Activated naive CD8-positive, alpha-beta T cell treated with anti-CD3 and anti-CD28 coated beads, Interleukin-2, amount 50 U/mL, for 16 hours (primary cell): ENCODE data around the gene STYXL2.

Experiments used
- DNase-seq: peaks from one replicate; pipeline ENCODE4 v3.0.0-alpha.2; 2020; ENCODE audit warnings: low read depth, low spot score

The STYXL2 gene

DNA sequence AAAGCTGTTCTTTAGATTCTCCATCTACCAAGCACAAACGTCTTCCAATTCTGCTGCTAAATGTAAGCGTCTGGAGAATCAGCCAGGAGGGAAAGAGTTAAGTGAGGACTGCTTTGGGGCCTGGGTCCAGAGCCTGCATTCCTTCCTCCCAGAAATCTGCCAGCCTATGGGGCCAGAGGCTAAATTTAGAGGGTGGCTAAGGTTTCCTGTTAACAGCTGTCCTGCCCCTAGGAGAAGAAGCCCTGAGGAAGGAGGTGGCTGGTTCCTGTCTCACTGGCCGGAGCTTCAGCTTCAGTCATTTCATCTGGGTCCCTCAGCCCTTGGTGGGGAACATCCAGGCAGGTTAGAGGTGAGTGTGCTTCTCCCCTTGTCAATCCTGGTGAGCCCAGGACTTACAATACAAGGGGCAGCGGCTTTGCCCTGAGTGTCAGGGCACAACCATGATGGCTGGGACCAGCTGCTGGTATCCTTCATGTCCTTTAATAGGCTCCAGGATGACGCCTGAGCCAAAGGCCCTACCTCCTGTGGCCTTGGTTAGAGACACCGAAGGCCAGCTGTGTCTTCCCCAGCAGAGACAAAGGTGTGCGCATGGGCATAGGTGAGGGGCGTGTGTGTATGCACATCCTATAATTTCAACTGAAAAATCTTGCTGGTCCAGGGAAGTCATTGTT, at the start of gene STYXL2:
STYXL2 (plus strand) TSS at position 230 of the 671 bp plus-strand sequence. CDS start 775 bp downstream, outside the sequence.
- no peak for DNase-seq

DNA sequence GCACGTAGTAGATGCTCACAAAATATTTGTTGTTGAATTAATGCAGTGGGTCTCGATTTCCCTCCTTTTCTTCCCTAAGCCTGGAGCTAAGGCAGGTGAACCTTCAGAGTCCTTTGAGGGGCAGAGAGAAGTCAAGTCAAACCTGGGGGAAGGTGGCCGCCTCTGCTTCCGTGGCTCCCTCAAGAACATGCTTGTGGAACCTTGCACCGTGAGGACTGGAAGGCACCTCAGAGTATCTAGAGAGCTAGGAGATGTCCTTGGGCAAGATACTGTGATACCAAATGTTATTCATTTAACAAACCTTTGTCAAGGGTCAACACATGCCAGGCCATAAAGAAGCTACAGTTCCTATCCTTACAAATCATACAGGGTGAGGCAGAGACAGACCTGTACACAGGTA, 42.0 kb upstream of the STYXL2 start:
- DNase-seq: no peak

DNA sequence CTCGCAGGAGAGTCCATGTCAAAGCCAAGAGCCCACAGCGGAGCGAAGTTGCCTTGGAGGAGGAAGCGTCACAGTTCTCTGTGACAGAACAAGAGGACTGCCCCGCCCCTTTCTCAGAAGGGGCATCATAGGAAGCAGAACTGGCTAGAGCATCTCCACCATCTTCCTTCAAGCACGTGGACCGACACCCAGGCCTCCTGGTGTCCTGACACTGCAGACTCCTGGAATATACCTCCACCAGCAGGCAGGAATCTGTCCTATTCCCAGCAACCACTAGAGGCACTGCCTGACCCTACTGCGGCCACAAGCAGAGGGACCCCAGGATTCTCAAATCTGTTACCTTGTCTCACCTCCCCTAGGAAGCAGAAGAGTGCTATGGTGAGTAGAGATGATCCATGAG, 41.5 kb upstream of the STYXL2 start:
- no peak for DNase-seq

DNA sequence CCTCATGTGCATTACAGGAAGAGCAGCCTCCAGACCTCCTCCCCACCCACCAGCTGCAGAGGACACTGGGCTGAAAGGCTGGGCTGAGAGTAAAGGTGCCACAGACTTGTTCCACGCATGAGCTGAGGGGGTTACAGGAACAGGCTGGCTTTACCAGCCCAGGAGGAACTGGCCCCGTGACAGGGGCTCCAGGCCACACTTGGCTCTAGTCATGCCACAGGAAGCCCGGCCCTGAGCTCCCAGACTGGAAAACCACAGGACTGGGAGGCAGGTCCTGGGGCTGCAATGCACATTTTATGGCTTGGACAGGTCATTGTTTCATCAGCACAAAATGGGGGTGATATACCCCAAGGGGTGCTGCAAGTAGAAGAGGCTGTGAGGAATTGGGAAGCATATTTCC, 39.3 kb upstream of the STYXL2 start:
- DNase-seq: no peak

DNA sequence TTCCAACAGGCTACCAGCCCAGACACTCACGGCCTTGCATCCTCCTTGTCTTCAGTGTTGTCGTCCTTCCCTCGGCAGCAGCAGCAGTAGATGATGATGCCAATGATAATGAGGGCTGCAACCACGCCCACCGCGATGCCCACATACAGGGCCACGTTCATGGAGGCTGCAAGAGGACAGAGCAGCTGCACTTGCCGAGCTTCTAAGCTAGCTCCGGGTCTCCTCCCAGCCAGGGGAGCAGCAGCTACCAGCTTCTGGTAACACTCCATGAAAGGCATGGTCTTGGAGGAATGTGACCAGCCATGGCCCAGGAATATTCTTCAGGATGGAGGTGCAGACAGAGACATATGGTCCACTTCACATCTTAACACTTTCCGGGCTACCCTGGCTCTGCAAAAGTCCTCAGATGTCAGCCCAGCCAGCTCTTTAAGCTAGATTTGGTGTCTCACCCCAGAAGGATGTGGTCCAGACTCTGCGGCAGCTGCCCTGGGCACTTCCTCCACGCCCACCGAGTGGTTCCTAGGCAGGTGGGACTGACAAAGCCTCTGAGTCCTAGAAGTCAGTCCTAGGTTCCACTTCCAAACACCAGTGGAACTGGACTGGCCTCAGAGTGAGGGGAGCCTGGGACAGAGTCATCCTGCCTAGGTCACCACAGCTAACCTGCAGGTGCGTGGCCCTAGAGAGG, 38.8 kb upstream of the STYXL2 start:
- DNase-seq: no peak

DNA sequence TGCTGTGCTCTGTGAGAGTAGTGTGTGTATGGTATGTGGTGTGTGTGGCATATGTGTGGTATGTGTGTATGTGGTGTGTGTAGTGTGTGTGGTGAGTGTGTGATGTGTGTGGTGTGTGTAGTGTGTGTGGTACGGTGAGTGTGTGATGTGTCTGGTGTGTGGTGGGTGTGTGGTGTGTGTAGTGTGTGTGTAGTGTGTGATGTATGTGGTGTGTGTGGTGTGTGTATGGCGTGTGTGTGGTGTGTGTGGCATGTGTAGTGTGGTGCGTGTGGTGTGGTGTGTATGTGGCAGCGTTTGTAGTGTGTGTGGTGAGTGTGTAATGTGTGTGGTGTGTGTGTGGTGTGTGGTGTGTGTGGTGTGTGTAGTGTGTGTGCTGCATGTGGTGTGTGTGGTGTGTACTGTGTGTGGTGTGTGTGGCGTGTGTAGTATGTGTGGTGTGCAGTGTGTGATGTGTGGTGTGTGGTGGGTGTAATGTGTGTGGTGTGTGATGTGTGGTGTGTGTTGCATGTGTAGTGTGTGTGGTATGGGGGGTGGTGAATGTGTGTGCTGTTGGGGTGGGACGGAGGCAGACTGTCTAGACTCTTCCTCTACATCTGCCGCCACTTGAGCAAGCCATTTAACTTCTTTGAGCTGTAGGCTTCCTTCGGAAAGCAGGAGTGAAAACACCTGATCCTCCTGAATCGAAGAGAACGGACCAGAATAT, 37.2 kb upstream of the STYXL2 start:
- DNase-seq: no peak

DNA sequence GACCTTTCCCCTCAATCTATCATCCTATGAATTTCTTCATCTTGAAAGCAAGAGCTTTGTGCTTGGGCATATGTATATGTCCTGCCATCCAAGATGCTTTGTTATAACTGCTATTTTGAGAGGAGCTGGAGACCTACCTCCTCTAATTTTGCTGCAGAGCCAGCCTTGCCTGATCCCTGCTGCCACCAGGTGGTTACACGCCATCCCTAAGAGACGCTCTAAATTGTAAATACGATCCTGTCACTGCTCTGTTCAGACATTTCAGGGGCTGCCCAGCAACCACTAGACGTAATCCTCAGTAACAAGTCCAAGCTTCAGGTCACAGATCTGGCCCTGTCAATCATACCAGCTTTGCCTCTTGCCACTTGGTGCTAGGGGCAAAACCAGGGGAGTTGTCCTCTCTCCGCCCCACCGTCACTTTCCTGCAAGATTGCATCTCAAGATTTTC, 36.6 kb upstream of the STYXL2 start:
- no peak for DNase-seq

DNA sequence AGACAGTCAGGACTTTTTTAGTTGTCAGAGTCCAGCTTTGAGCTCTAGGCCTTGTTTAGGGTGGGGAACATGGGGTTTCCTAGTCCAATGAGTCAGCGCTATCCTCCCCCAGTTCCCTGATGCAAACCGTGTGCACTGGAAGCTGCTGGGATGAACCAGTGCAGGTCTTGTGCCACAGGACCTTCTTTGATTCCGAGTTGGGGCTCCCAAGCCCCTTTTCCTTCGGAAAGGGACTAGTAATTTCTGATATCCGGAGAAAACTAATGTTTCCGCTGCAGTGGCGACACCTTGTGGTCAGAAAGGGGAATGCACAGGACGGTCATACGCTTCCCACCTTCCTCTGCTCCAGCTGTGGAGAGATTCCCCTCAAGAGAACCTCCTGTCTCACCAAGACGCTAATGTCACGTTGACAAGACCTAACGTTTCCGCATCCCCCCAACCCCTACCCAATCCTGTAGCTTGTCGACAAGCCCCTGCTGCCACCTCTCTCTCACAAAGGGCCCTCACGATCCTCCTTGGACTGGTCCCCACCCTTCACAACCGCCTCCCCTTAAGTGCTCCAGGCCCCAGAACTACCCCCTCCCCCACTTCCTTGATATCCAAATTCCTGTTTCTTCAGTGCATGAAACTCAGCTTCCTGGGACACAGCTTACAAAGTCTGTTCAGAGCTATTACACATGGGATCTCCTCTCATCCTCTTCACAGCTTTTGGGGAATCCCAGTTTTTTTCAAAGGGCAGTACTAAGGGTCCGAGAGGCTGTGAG, 34.6 kb upstream of the STYXL2 start:
- peak; percentile 40 for DNase-seq

DNA sequence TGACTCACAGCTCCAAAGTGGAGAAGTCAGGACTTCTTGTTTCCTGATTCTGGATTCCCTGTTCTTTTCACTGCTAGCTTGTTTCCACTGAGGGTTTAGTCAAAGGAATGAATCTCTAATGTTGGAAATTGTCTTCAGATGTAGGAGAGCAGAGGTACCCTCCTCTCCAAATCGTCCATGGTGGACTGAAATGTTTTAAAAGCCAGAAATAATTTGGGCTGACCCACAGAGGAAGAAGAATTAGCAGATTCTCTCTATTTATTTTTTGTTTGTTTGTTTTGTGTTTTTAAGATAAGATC, 34.1 kb upstream of the STYXL2 start:
- DNase-seq: no peak

DNA sequence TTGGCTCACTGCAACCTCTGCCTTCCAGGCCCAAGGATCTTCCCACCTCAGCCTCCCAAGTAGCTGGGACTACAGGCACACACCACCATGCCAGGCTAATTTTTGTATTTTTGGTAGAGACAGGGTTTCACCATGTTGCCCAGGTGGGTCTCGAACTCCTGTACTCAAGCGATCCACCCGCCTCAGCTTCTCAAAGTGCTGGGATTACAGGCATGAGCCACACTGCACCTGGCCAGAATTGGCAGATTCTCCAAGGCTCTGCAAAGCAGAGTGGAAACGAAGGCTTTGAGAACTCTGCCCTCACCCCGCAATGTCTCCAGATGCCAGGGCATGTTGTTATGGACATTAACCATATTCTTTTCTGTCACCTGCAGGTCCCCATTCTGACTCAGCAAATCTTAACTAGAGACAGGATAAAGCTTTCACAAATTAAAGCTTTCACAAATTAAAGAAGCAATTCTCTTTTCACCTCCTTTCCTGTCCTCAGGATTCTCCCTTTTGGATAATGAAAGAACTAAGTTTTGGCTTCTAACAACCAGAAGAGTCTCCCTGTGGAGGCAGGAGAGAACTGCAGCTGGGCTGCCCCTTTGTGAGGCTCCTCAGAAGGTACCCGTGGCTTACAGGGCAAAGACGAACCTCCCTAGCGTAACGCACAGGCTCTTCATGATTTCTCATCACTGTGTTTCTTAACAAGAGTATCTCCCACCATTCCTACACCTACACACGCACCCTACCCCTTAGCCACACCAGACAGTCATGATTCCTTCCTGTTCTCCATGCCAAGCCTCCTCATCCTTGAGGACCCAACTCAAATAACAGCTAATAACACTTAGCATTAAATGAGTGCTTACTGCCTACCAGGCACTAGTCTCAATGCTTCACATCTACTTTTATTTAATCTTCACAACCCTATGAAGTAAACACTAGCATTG, 33.5 kb upstream of the STYXL2 start:
- DNase-seq: no peak

DNA sequence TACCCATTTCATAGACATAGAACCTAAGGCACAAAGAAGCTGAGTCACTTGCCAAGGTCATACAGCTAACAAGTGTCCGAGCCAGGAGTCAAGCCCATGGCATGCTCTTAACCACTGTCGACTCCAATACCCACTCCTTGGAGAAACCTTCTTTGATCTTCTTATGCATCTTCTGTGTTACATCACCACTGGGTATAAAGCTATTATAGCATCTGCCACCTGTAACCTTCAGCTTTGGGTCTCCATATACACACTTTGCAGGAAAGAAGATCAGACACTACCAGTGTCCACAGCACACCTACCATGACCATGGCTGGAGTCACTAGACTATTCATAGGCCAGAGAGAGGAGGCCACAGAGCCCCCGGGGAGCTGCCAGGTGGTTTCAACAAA, 32.8 kb upstream of the STYXL2 start:
- no peak for DNase-seq

DNA sequence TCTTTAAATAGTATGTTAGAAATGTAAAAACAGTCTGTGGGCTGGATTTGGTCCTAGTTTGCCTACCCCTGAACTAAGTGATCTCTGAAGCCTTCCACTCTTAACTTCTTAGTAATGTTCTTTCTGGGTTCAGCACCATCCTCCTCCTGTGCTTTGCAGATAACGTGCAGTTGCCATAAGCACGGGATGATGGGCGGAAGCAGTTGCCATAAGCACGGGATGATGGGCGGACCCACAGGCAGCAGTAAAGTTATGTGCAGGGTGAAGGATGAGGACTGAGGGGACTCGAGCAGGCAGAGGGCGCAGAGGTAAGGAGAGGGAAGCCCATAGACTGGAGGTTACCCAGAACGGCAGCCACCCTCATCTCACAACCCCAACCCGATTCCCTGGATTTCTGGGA, 29.3 kb upstream of the STYXL2 start:
- DNase-seq: no peak

DNA sequence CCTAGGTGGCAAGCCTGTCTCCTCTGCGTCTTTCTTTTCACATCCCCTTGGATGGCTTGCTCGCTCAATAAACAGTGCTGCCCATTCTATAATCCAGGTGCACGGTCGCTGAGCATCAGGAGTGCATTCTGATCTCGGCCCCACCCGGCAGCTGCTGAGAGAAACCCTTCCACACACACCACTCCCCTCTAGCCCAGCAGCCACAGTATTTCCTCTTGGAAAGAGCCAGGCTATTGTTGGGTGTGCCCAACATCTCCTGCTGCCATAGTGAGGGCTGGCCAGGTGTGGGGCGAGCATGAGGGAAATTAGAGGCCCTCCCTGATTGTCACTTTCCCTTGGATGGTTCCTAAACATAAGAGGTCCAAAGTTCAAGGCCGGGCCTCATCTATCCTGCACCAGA, 28.4 kb upstream of the STYXL2 start:
- DNase-seq: no peak

DNA sequence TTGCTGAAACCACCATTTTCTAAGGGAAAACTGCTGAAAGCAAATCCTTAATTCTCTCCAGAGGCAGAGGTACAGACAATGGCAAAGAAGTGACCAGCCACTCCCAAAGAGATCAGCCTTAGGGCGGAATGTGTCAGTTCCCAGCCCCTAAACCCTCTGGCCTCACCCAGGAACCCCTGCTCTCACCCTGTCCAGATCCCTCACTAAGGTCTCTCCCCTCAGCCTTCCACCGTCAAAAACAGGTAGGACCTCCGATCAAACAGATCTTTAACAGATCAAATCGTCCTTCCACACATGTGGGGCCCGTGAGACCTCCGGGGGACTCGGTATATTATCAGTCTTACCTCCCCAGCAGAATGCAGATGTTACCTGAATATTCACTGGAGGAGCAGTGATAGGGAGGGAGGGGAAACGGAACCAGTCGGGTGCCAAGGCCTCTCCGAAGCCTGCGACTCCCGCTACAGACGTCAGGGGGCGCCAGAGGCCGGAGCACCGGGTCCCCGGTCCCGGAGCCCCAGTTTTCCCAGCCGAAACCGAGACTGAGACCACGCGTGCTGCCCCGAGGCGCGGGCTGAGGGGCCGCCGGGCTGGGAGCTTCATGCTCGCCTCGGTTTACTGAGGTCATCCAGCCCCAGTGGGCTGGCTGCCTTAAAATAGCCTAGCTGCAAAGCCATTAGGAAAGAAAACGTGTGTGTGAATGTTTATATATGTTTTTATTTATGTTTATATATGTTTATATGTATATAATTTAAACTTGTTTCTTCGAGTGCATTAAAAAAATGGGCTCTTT, 27.3 kb upstream of the STYXL2 start:
- peak; percentile 50 for DNase-seq

DNA sequence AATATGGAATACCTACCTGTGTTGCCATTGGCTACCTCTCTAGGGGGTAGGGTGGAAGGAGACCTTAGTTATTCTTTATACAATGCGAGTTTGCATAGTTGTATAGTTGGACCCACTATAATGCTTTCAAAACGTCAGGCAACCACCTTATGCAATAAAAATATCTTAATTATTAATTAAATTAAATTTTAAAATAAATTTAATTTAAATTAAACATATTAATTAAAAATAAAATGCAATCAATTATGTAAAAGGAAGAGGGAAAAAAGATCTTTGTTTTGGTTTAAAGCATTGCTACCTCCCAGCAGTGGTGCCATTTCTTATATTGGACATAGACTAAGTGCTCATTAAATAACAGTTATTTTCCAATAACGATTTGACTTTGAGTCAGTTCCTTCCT, 26.0 kb upstream of the STYXL2 start:
- DNase-seq: no peak

DNA sequence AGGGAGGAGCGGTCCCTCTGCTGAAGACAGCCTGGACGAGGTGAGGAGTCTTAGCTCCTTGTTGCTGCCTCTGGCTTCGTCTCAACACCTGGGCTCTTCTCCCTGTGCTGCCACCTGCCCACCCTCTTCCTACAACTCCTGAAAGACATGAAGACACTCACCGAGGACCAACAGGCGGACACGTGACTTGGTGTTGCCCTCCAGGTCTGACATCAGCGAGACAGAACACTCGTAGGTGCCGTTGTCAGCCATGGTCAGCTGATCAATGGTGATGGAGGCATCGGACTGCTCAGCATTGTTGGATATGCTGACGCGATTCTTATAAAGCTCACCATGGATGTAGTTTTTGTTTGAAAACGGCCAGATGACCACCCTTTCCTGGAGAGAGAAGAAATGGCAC, 25.1 kb upstream of the STYXL2 start:
- DNase-seq: no peak

DNA sequence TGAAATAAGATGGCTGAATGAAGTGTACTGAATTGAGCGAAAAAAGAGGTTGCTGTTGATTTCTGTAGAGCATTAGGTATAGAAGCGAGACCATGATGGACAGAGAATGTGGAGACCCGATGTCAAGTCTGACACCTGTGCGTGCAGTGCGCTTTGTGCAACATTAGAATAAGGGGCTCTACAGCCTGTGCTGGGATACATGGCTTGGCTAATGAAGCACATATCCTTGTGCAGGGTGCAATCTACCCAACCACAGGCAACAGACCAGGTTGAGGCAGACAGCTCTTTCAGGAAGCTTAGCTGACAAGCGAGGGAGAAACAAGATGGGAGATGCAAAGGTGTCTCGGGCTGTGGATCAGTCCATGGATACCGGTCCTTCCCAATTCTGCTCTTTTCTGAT, 22.6 kb upstream of the STYXL2 start:
- no peak for DNase-seq

DNA sequence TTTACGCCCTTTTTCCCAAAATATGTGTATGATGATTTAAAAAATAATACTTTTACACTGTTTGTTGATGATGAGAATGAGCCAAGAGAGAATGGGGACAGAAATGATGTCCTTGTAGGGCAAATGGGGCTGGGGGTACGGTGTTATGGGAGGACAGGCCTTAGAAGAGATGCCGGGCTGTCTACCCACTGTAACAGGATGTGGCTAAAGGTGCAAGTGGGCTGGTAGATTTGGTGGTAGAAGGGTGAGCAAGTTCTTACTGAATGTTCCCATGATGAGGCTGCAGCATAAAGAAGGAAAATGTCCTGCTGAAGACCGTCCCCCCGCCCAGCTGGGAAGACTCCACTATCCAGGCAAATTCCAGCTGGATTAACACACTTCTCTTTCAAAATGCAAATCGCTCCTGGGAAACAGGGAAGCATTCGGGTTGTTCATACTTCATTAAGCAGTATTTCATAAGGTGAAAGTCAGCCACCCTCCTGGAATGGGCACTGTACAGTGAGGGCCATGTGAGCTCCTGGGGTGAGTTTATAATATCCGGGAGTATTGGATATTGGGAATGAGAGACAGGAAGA, 17.7 kb upstream of the STYXL2 start:
- no peak for DNase-seq

DNA sequence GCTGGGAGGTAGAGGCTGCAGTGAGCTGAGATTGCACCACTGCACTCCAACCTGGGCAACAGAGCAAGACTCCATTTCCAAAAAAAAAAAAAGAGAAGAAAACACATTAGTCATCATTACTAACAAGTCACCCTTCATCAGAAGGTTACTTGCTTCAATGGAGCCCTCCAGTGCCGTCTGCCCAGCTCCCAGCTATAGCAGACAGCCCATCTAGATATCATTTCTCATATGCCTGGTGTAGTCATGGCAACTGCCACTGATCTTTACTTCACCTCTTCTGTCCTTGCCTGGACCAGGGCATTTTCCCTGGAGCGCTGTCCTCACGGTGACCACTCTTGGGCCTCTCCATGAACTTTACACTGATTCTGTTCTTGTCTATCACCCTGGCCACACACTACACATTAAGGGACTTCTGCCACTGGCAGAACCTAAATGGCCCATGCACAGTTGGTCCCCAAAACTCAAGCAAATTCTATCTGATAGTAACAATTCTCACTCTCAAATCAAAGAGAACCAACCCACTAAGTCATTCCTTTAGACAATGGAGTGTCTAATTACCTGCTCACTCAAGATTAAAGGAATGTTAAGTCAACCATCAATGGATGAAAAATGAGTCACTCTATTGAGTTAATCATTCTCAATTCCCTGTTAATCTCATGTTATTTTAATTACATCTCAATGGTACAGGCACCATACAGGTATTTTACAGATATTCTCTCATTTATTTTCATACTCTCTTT, 16.6 kb upstream of the STYXL2 start:
- no peak for DNase-seq

DNA sequence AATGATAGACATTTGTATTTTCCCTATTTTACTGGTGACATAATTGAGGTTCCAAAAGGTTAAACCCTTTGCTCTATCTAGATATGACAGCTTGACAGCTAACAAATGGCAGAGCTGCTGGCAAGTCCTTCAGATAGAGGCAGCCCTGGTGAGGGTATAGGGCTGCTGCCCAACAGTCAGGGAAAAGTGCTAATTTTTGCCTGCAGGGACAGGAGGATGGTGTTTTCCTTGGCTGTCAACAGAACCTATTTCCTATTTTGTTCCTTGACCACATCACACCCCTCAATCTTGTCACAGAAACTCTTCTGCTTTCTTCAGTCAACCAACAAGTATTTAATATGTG, 16.0 kb upstream of the STYXL2 start:
- DNase-seq: no peak
